HCT116 (cell line): ENCODE results near the gene PM20D1.

Experiments
- CTCF ChIP-seq, 3 experiments: fragments of 200-600 bp in 1 of 3; sonication (generic) in 1 of 3; IDR thresholded peaks in 2 of 3; conservative IDR thresholded peaks in 1 of 3; 2 replicates each; pipeline ENCODE4 v1.5.1; 2012 to 2017; ENCODE audit warnings: low read depth in 2 of 3, low read length in 2 of 3, antibody characterized with exemption in 1 of 3, borderline replicate concordance in 1 of 3, control low read depth in 1 of 3, mild to moderate bottlenecking in 1 of 3, mixed read lengths in 1 of 3, mixed run types in 1 of 3, moderate library complexity in 1 of 3; ENCODE audit not compliant: insufficient read depth in 1 of 3
- EZH2 ChIP-seq: fragments of 200-600 bp; sonication (generic); IDR thresholded peaks from 2 replicates; pipeline ENCODE4 v1.6.1; 2017; ENCODE audit warnings: antibody characterized with exemption, mixed run types
- FOSL1 ChIP-seq: IDR thresholded peaks from 2 replicates; pipeline ENCODE4 v1.6.1; 2012; ENCODE audit warnings: low read depth
- POLR2A ChIP-seq: IDR thresholded peaks from 2 replicates; pipeline ENCODE4 v1.7.0; 2011; ENCODE audit warnings: borderline replicate concordance; ENCODE audit not compliant: insufficient read depth, insufficient read length; ENCODE audit errors: extremely low read depth
- POLR2AphosphoS5 ChIP-seq: IDR thresholded peaks from 2 replicates; pipeline ENCODE4 v1.6.1; 2011; ENCODE audit warnings: mild to moderate bottlenecking, low read depth, low read length, moderate library complexity
- SP1 ChIP-seq: IDR thresholded peaks from 2 replicates; pipeline ENCODE4 v1.6.1; 2012; ENCODE audit warnings: low read depth
- SRF ChIP-seq: IDR thresholded peaks from 2 replicates; pipeline ENCODE4 v1.6.1; 2012; ENCODE audit warnings: low read depth
- TF ChIP-seq, protein P1 (sequence below): IDR thresholded peaks from 2 replicates; pipeline ENCODE4 v1.6.1; 2012
- TF ChIP-seq, protein P2 (sequence below): IDR thresholded peaks from 2 replicates; pipeline ENCODE4 v1.6.1; 2012; ENCODE audit warnings: low read depth

GRCh38 chr1:205832326-205832751 is 17.6 kb downstream of the PM20D1 start:
- TF ChIP-seq CTCF (IDR thresholded peaks at IDR 0.05 in 2 of 3, conservative IDR thresholded peaks at IDR 0.05 in 1 of 3; ENCODE audit: borderline replicate concordance in 1 of 3, insufficient read depth in 1 of 3, low read depth in 2 of 3, low read length in 2 of 3) (no peak), EZH2 (no peak), SP1 (no peak), SRF (no peak), POLR2A (no peak), POLR2AphosphoS5 (no peak), FOSL1 (no peak)
- TF ChIP-seq, protein P1, sequence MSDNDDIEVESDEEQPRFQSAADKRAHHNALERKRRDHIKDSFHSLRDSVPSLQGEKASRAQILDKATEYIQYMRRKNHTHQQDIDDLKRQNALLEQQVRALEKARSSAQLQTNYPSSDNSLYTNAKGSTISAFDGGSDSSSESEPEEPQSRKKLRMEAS, result no peak
- TF ChIP-seq, protein P2, sequence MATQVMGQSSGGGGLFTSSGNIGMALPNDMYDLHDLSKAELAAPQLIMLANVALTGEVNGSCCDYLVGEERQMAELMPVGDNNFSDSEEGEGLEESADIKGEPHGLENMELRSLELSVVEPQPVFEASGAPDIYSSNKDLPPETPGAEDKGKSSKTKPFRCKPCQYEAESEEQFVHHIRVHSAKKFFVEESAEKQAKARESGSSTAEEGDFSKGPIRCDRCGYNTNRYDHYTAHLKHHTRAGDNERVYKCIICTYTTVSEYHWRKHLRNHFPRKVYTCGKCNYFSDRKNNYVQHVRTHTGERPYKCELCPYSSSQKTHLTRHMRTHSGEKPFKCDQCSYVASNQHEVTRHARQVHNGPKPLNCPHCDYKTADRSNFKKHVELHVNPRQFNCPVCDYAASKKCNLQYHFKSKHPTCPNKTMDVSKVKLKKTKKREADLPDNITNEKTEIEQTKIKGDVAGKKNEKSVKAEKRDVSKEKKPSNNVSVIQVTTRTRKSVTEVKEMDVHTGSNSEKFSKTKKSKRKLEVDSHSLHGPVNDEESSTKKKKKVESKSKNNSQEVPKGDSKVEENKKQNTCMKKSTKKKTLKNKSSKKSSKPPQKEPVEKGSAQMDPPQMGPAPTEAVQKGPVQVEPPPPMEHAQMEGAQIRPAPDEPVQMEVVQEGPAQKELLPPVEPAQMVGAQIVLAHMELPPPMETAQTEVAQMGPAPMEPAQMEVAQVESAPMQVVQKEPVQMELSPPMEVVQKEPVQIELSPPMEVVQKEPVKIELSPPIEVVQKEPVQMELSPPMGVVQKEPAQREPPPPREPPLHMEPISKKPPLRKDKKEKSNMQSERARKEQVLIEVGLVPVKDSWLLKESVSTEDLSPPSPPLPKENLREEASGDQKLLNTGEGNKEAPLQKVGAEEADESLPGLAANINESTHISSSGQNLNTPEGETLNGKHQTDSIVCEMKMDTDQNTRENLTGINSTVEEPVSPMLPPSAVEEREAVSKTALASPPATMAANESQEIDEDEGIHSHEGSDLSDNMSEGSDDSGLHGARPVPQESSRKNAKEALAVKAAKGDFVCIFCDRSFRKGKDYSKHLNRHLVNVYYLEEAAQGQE, result no peak
